Astrocyte of the spinal cord (primary cell): ENCODE measurements around the gene KLF3.

ENCODE experiments used
- DNase-seq: peaks from one replicate; pipeline ENCODE4 v3.0.0; 2011; ENCODE audit warnings: low read depth, low spot score
- H3K4me3 ChIP-seq: 2 replicates; pipeline ENCODE4 v1.5.1; 2011; ENCODE audit warnings: low read depth, mild to moderate bottlenecking, low read length, moderate library complexity
- CTCF ChIP-seq: IDR thresholded peaks from 2 replicates; pipeline ENCODE4 v1.5.1; 2012; ENCODE audit warnings: low read depth, mild to moderate bottlenecking, low read length, inconsistent platforms
- in situ Hi-C: cut with HindIII; loops from 2 replicates; pipeline ENCODE4 v1.10.0; 2017; ENCODE audit warnings: low sequenced_read_pairs

KLF3 gene

GRCh38 chr4:38630519-38630918, 33.5 kb upstream of the KLF3 start:
- DNase-seq, result no peak
- in situ Hi-C loops, result no loop called here
- TF ChIP-seq CTCF, result no peak
- no peak overlapping the region for H3K4me3 ChIP-seq

- in situ Hi-C loops, result no loop called here
- DNase-seq, result no peak
- TF ChIP-seq CTCF, result no peak
- H3K4me3 ChIP-seq, result no peak overlapping the region
Measured at GRCh38 chr4:38634047-38634759, 29.8 kb upstream of the KLF3 start.

GRCh38 chr4:38639242-38639641, 24.8 kb upstream of the KLF3 start:
- in situ Hi-C loops, result no loop called here
- H3K4me3 ChIP-seq, result no peak overlapping the region
- DNase-seq, result no peak
- TF ChIP-seq CTCF, result no peak

GRCh38 chr4:38641811-38642210, 22.2 kb upstream of the KLF3 start:
- DNase-seq, result no peak
- no peak for TF ChIP-seq CTCF
- no peak overlapping the region for H3K4me3 ChIP-seq
- in situ Hi-C loops, result no loop called here

- no peak overlapping the region for H3K4me3 ChIP-seq
- TF ChIP-seq CTCF, result no peak
- in situ Hi-C loops, result no loop called here
- DNase-seq, result no peak
Measured at GRCh38 chr4:38644201-38644600, 19.8 kb upstream of the KLF3 start.

- in situ Hi-C loops, result no loop called here
- no peak for DNase-seq
- TF ChIP-seq CTCF, result no peak
Measured at GRCh38 chr4:38647101-38647819, 16.7 kb upstream of the KLF3 start.

More at GRCh38 chr4:38647101-38647819, 16.7 kb upstream of the KLF3 start:
- H3K4me3 ChIP-seq, result no peak overlapping the region
